A549 treated with AZD2906 at 1 μM for 4 hours (cell line): ENCODE data around the gene PSMD2. TPM values are rescaled to one million over a fixed set of nuclear protein-coding genes. Genes with fewer than 3 reads are reported as not detected.

Experiments
- total RNA-seq: library from RNA; stranded (reverse); fragments of 200-300 nt; extraction: Qiagen RNA extraction; gene quantifications from 5 replicates; pipeline ENCODE4 v1.2.3, GENCODE V29; 2022

PSMD2 gene
- 266 to 403 TPM (median 288 TPM) in 5 replicates for total RNA-seq

GRCh38 chr3:184298759-184299487, at the start of gene PSMD2:
TSS of gene PSMD2 (plus strand) at chr3:184299241. CDS start at chr3:184299267, 26 bp downstream.

GRCh38 chr3:184249412-184250166, 49.5 kb upstream of the PSMD2 start, which contains the start of gene EEF1AKMT4:
TSS of gene EEF1AKMT4 (plus strand) at chr3:184249672. CDS start at chr3:184249695, 23 bp downstream.

GRCh38 chr3:184261270-184261853, 37.7 kb upstream of the PSMD2 start, which contains the start of gene CAMK2N2:
TSS of gene CAMK2N2 (minus strand) at chr3:184261553. CDS start at chr3:184261285, 268 bp downstream.

GRCh38 chr3:184275961-184276910, 22.8 kb upstream of the PSMD2 start, which contains the start of gene ECE2:
TSS of gene ECE2 (plus strand) at chr3:184276022. CDS start at chr3:184276154, 132 bp downstream.

GRCh38 chr3:184314363-184314699, 15.3 kb downstream of the PSMD2 start, which contains the start of gene EIF4G1:
TSS of gene EIF4G1 (plus strand) at chr3:184314606. CDS start at chr3:184315797, 1,191 bp downstream.

GRCh38 chr3:184337399-184337714, 38.3 kb downstream of the PSMD2 start, which contains the start of gene FAM131A:
TSS of gene FAM131A (plus strand) at chr3:184337600. CDS start at chr3:184337631, 31 bp downstream.

Other genes with a start within 250 kb of the PSMD2 start
- gene HTR3C, start 246.2 kb upstream of the PSMD2 start, total RNA-seq = not detected in 5 replicates
- not detected in 5 replicates for gene HTR3E, start 202.2 kb upstream of the PSMD2 start, total RNA-seq
- gene EIF2B5, start 163.9 kb upstream of the PSMD2 start, total RNA-seq = 26.0 to 28.5 TPM (median 26.6 TPM) in 5 replicates
- 18.1 to 27.6 TPM (median 23.0 TPM) in 5 replicates for gene DVL3, start 143.9 kb upstream of the PSMD2 start, total RNA-seq
- gene AP2M1, start 124.4 kb upstream of the PSMD2 start, total RNA-seq = 297 to 312 TPM (median 301 TPM) in 5 replicates
- 33.1 to 36.6 TPM (median 33.7 TPM) in 5 replicates for gene ABCF3, start 113.0 kb upstream of the PSMD2 start, total RNA-seq
- 0.29 to 0.55 TPM (median 0.36 TPM) in 5 replicates for gene VWA5B2, start 69.7 kb upstream of the PSMD2 start, total RNA-seq
- gene ALG3, start 50.3 kb upstream of the PSMD2 start, total RNA-seq = 56.4 to 80.3 TPM (median 74.4 TPM) in 5 replicates
- 8.3 to 12.9 TPM (median 11.7 TPM) in 5 replicates for gene EEF1AKMT4, start 49.6 kb upstream of the PSMD2 start, total RNA-seq
- gene CAMK2N2, start 37.7 kb upstream of the PSMD2 start, total RNA-seq = 0.69 to 1.8 TPM (median 1.4 TPM) in 5 replicates
- gene ECE2, start 23.2 kb upstream of the PSMD2 start, total RNA-seq = not detected in 5 replicates
- gene EIF4G1, start 15.4 kb downstream of the PSMD2 start, total RNA-seq = 243 to 270 TPM (median 254 TPM) in 5 replicates
- 9.6 to 12.5 TPM (median 11.3 TPM) in 5 replicates for gene FAM131A, start 38.4 kb downstream of the PSMD2 start, total RNA-seq
- gene CLCN2, start 62.4 kb downstream of the PSMD2 start, total RNA-seq = 3.8 to 5.6 TPM (median 5.0 TPM) in 5 replicates
- gene POLR2H, start 62.5 kb downstream of the PSMD2 start, total RNA-seq = 67.4 to 73.9 TPM (median 72.6 TPM) in 5 replicates
- 0.05 to 0.16 TPM in 2 of 5 replicates, not detected in the others for gene THPO, start 79.0 kb downstream of the PSMD2 start, total RNA-seq
- gene CHRD, start 80.8 kb downstream of the PSMD2 start, total RNA-seq = 0.11 to 0.36 TPM (median 0.23 TPM) in 5 replicates